HepG2 (cell line): Measurements from ENCODE around the gene HSPB9. TPM values are rescaled to one million over a fixed set of nuclear protein-coding genes. Genes with fewer than 3 reads are reported as not detected.
A peak's percentile ranks its signal among the peaks of the same experiment; 100 is the strongest.

Experiments
- ARNT2 ChIP-seq: sonication (generic); formaldehyde crosslinking; IDR thresholded peaks from 2 replicates; pipeline ENCODE4 v1.8.0; 2022; ENCODE audit warnings: mild to moderate bottlenecking, low read depth, missing genetic modification reagents, moderate library complexity
- BHLHE40 ChIP-seq: IDR thresholded peaks from 2 replicates; pipeline ENCODE4 v1.6.1; 2011; ENCODE audit warnings: low read length, improper control_type of control experiment
- CHCHD3 ChIP-seq: sonication (generic); formaldehyde crosslinking; IDR thresholded peaks from 2 replicates; pipeline ENCODE4 v1.8.0; 2022; ENCODE audit warnings: mild to moderate bottlenecking, missing genetic modification reagents, moderate library complexity
- FOSL2 ChIP-seq: sonication (generic); formaldehyde crosslinking; IDR thresholded peaks from 2 replicates; pipeline ENCODE4 v1.4.0; 2020; ENCODE audit warnings: missing genetic modification reagents
- FOXK1 ChIP-seq: sonication (generic); formaldehyde crosslinking; IDR thresholded peaks from 2 replicates; pipeline ENCODE4 v1.4.0; 2020; ENCODE audit warnings: low read depth, missing genetic modification reagents, borderline replicate concordance
- FOXO1 ChIP-seq: sonication (generic); formaldehyde crosslinking; IDR thresholded peaks from 2 replicates; pipeline ENCODE4 v1.4.0; 2020; ENCODE audit warnings: missing genetic modification reagents
- GABPB1 ChIP-seq: IDR thresholded peaks from 2 replicates; pipeline ENCODE4 v1.6.1; 2016; ENCODE audit warnings: mild to moderate bottlenecking, missing genetic modification reagents, moderate library complexity, missing compliant biosample characterization
- GATAD2A ChIP-seq: IDR thresholded peaks from 2 replicates; pipeline ENCODE4 v1.6.1; 2016
- GMEB2 ChIP-seq: IDR thresholded peaks from 2 replicates; pipeline ENCODE4 v1.6.1; 2016; ENCODE audit warnings: missing biosample characterization, missing genetic modification reagents, low read depth
- HNRNPL ChIP-seq: fragments of 200-400 bp; formaldehyde crosslinking; IDR thresholded peaks from 2 replicates; pipeline ENCODE4 v1.6.1; 2017; ENCODE audit warnings: mild to moderate bottlenecking, low read depth, low read length
- IRF2 ChIP-seq: IDR thresholded peaks from 2 replicates; pipeline ENCODE4 v1.6.1; 2018; ENCODE audit warnings: missing genetic modification reagents, missing compliant biosample characterization
- MBD4 ChIP-seq: IDR thresholded peaks from 2 replicates; pipeline ENCODE4 v1.6.1; 2012; ENCODE audit warnings: low read length, inconsistent platforms, borderline replicate concordance
- MIER2 ChIP-seq: IDR thresholded peaks from 2 replicates; pipeline ENCODE4 v1.6.1; 2016; ENCODE audit warnings: missing biosample characterization, missing genetic modification reagents
- MYC ChIP-seq: sonication (generic); formaldehyde crosslinking; IDR thresholded peaks from 2 replicates; pipeline ENCODE4 v1.9.0; 2021; ENCODE audit warnings: missing genetic modification reagents, borderline replicate concordance
- NFKB2 ChIP-seq: sonication (generic); formaldehyde crosslinking; IDR thresholded peaks from 2 replicates; pipeline ENCODE4 v1.4.0; 2020; ENCODE audit warnings: missing genetic modification reagents, borderline replicate concordance
- NFYB ChIP-seq: sonication (generic); formaldehyde crosslinking; IDR thresholded peaks from 2 replicates; pipeline ENCODE4 v1.4.0; 2020; ENCODE audit warnings: missing genetic modification reagents
- NONO ChIP-seq, 2 experiments: fragments of 450-650 bp in 1 of 2; sonication (generic) in 1 of 2; formaldehyde crosslinking in 1 of 2; IDR thresholded peaks in 1 of 2; conservative IDR thresholded peaks in 1 of 2; 2 replicates each; pipeline versions ENCODE4 v1.6.1 to v1.8.0; 2017 to 2022; ENCODE audit warnings: mild to moderate bottlenecking in 1 of 2, missing genetic modification reagents in 1 of 2, moderate library complexity in 1 of 2
- SALL1 ChIP-seq: sonication (generic); formaldehyde crosslinking; IDR thresholded peaks from 2 replicates; pipeline ENCODE4 v1.8.0; 2022; ENCODE audit warnings: mild to moderate bottlenecking, missing genetic modification reagents
- SIN3B ChIP-seq: fragments of 150-350 bp; IDR thresholded peaks from 2 replicates; pipeline ENCODE4 v1.6.1; 2014; ENCODE audit warnings: low read length
- SMC3 ChIP-seq: IDR thresholded peaks from 2 replicates; pipeline ENCODE4 v1.6.1; 2011; ENCODE audit warnings: low read length, improper control_type of control experiment
- TARDBP ChIP-seq: sonication (generic); formaldehyde crosslinking; IDR thresholded peaks from 2 replicates; pipeline ENCODE4 v1.8.0; 2022; ENCODE audit warnings: mild to moderate bottlenecking, missing genetic modification reagents
- YY1 ChIP-seq: IDR thresholded peaks from 2 replicates; pipeline ENCODE4 v1.6.1; 2011; ENCODE audit warnings: low read length, low read depth, moderate library complexity, mild to moderate bottlenecking; ENCODE audit not compliant: insufficient read depth, insufficient replicate concordance
- ZBED4 ChIP-seq: sonication (generic); formaldehyde crosslinking; IDR thresholded peaks from 2 replicates; pipeline ENCODE4 v1.4.0; 2020; ENCODE audit warnings: missing genetic modification reagents, borderline replicate concordance
- ZNF17 ChIP-seq: sonication (generic); formaldehyde crosslinking; IDR thresholded peaks from 2 replicates; pipeline ENCODE4 v1.5.0; 2020; ENCODE audit warnings: mild to moderate bottlenecking, missing genetic modification reagents
- ZNF432 ChIP-seq: sonication (generic); formaldehyde crosslinking; IDR thresholded peaks from 2 replicates; pipeline ENCODE4 v1.5.0; 2020; ENCODE audit warnings: missing genetic modification reagents, mild to moderate bottlenecking, borderline replicate concordance
- ZNF614 ChIP-seq: IDR thresholded peaks from 2 replicates; pipeline ENCODE4 v1.6.1; 2018; ENCODE audit warnings: missing biosample characterization, missing genetic modification reagents, inconsistent platforms, borderline replicate concordance
- ZNF672 ChIP-seq: sonication (generic); formaldehyde crosslinking; IDR thresholded peaks from 2 replicates; pipeline ENCODE4 v1.8.1; 2022; ENCODE audit warnings: missing genetic modification reagents
- polyA plus RNA-seq, 8 experiments: library from polyadenylated mRNA; depleted of rRNA in 3 of 8; stranded (reverse) in 7 of 8; unstranded in 1 of 8; fragments of >200 nt; fragmentation: Illumina TruSeq in 4 of 8; extraction: Trizol in 4 of 8; gene quantifications; 2 replicates each; pipeline versions ENCODE4 v1.2.1 to v1.2.3, GENCODE V29; 2011 to 2016; ENCODE audit warnings: low read depth in 4 of 8, missing spikeins in 1 of 8, mixed read lengths in 1 of 8; ENCODE audit not compliant: insufficient read depth in 1 of 8
- total RNA-seq, 5 experiments: library from RNA; depleted of rRNA; stranded (reverse); fragments of >200 nt; fragmentation: Illumina TruSeq; extraction: Trizol; gene quantifications; 2 replicates each; pipeline ENCODE4 v1.2.3, GENCODE V29; 2016; ENCODE audit warnings: low read depth in 1 of 5

Gene HSPB9
- total and polyA plus RNA-seq, 2 of the 13 experiments (the other 11 are each of a cell fraction or from before 2014, with no cell fraction given): 0.05 to 0.24 TPM

DNA sequence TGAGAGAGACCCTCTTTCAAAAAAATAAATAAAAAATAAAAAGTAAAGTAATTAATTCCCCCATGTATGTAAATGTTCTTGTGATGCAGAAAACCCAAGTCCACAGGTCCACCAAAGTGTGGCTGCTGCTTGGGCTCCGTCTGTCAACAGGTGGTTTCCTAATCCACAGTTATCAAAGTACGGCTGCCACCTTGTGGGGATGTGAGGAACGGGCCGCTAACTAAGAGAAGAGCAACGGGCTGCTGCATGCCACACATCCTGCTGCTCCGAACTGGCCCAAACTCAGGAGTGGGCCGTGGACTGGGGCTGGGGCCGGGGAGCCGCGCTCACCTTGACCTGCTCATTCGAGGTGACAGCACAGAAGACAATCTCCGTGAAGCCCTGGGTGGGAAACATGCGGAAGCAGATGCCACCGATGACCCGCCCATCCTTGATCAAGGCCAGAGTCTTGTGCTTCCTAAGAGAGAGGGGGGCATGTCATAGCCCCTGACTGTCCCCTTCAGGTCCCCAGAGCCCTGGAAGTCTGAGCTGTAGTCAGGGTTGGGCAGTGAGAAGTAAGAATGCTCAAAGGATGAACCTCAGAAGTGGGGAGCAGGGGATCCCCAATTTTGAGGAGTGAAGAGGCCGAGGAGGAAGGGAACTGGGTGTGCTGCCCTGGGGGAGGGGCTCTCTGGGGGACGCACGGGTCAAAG, 5.8 kb upstream of the HSPB9 start (continued):
- TF ChIP-seq ZBED4 (CRISPR knock-in tag) (0 out of 2 replicates have a peak, but pooled peaks have one; percentile 62), FOXK1 (CRISPR knock-in tag) (peak; percentile 68; the same call in 1 of the 2 replicates), MIER2 (CRISPR knock-in tag) (0 out of 2 replicates have a peak, but pooled peaks have one; percentile 27), HNRNPL (no peak), TARDBP (CRISPR knock-in tag) (peak; percentile 36; the same call in 1 of the 2 replicates), ZNF17 (CRISPR knock-in tag) (no peak), MYC (CRISPR knock-in tag) (no peak; the same call in 1 of the 2 replicates), IRF2 (CRISPR knock-in tag) (0 out of 2 replicates have a peak, but pooled peaks have one; percentile 57), ZNF432 (CRISPR knock-in tag) (no peak), NONO (IDR thresholded peaks at IDR 0.05) (no peak), NONO (CRISPR knock-in tag; conservative IDR thresholded peaks at IDR 0.05) (peak; percentile 76), SMC3 (peak; percentile 95), NFKB2 (CRISPR knock-in tag) (no peak), GMEB2 (CRISPR knock-in tag) (no peak), FOXO1 (CRISPR knock-in tag) (peak; percentile 74), ZNF672 (CRISPR knock-in tag) (no peak), GABPB1 (CRISPR knock-in tag) (peak; percentile 2), ARNT2 (CRISPR knock-in tag) (no peak), YY1 (peak; percentile 39), CHCHD3 (CRISPR knock-in tag) (no peak), SIN3B (no peak), SALL1 (peak; percentile 35; the same call in 1 of the 2 replicates), GATAD2A (CRISPR knock-in tag) (peak; percentile 59), FOSL2 (CRISPR knock-in tag) (0 out of 2 replicates have a peak, but pooled peaks have one; percentile 4), ZNF614 (peak; percentile 75), MBD4 (no peak), BHLHE40 (no peak), NFYB (CRISPR knock-in tag) (no peak)
